Measurements from ENCODE around the gene WDR31. TPM values are rescaled to one million over a fixed set of nuclear protein-coding genes. Genes with fewer than 3 reads are reported as not detected.
A peak's percentile ranks its signal among the peaks of the same experiment; 100 is the strongest.

WDR31 gene
- total and polyA plus RNA-seq, 2 of the 4 experiments (the other 2 are of a cell fraction), result 0.29 to 0.36 TPM

GRCh38 chr9:113350107-113350661 lies 10.1 kb upstream of the WDR31 start:
- dilution Hi-C loops (cut with HindIII; ENCODE audit: low sequenced_read_pairs, unreplicated experiment), result no loop called here
- no peak overlapping the region for H3K4me2 ChIP-seq (ENCODE audit: low read depth, low read length)

More at GRCh38 chr9:113350107-113350661, 10.1 kb upstream of the WDR31 start:
- POLR2A ChIA-PET (ENCODE audit: unreplicated experiment), result no interaction called here
- H3K14ac ChIP-seq (replicated peaks; ENCODE audit: low read depth, low read length), result no peak overlapping the region
- no peak overlapping the region for H2AK5ac ChIP-seq (ENCODE audit: low read depth, low read length)
- no peak overlapping the region for H3K4ac ChIP-seq (ENCODE audit: low read depth, low read length)
- H3K9ac ChIP-seq (ENCODE audit: low read depth, low read length), result no peak overlapping the region
- H4K5ac ChIP-seq (ENCODE audit: low read depth, low read length), result no peak overlapping the region
- no peaks in the 10 kb centered on the region for H3K4me1 ChIP-seq (ENCODE audit: control insufficient read depth, insufficient read depth, low read length)
- no peak overlapping the region for H2BK5ac ChIP-seq (ENCODE audit: low read depth, low read length, poor library complexity, severe bottlenecking)
- H2AFZ ChIP-seq (replicated peaks; ENCODE audit: low read length, poor library complexity), result no peak overlapping the region
- no peaks in the 10 kb centered on the region for H4K20me1 ChIP-seq (ENCODE audit: insufficient read depth, low read length)
- H2BK120ac ChIP-seq (ENCODE audit: low read depth, low read length), result no peak overlapping the region
- intact Hi-C loops (cut with micrococcal nuclease) (no loop called here), in situ Hi-C loops (cut with MboI; ENCODE audit: low sequenced_read_pairs) (no loop called here)
- no peak for DNase-seq
- TF ChIP-seq MAFK (IDR thresholded peaks at IDR 0.05; ENCODE audit: low read depth, low read length) (no peak), RCOR1 (IDR thresholded peaks at IDR 0.05; ENCODE audit: insufficient replicate concordance, low read length) (no peak), RFX5 (IDR thresholded peaks at IDR 0.05; ENCODE audit: low read depth, low read length) (no peak), FOS (IDR thresholded peaks at IDR 0.05; ENCODE audit: low read depth, low read length) (no peak)
- no CpG with 5 or more reads among the region's 14 CpGs for WGBS, 2 experiments (ENCODE audit: extremely low coverage in 2 of 2, insufficient read length in 1 of 2)
- no peaks in the 10 kb centered on the region for H3K9me3 ChIP-seq (ENCODE audit: control insufficient read depth, insufficient read depth, low read length)
- H2BK15ac ChIP-seq (ENCODE audit: low read depth, low read length), result no peak overlapping the region
- H3K23ac ChIP-seq (ENCODE audit: low read depth, low read length), result peak overlapping the region; percentile 8; the same call in 1 of the 2 replicates
- CTCF ChIA-PET, result no interaction called here
- H3K18ac ChIP-seq (ENCODE audit: low read depth, low read length), result no peak overlapping the region
- no peak overlapping the region for H3K27ac ChIP-seq (ENCODE audit: insufficient read depth, low read length)
- no peaks in the 10 kb centered on the region for H3K36me3 ChIP-seq (ENCODE audit: control insufficient read depth, insufficient read depth, low read length)
- H3K9me1 ChIP-seq (ENCODE audit: insufficient read depth, low read length), result no peaks in the 10 kb centered on the region
- no peaks in the 10 kb centered on the region for H3K79me1 ChIP-seq (ENCODE audit: low read depth in 1 of 2, low read length in 2 of 2)
- H4K8ac ChIP-seq (ENCODE audit: low read depth in 2 of 2, low read length in 2 of 2), result no peak overlapping the region
- no peak for ATAC-seq (ENCODE audit: low read depth)
- no peak overlapping the region for H3K56ac ChIP-seq (ENCODE audit: extremely low read depth, insufficient read depth, low read length)
- H4K91ac ChIP-seq (ENCODE audit: insufficient read depth, low read depth, low read length), result no peak overlapping the region
- H3K27me3 ChIP-seq (ENCODE audit: control insufficient read depth, insufficient read depth, low read length), result peaks cover 72% of the 10 kb centered on the region
- H3K4me3 ChIP-seq (ENCODE audit: insufficient read depth, low read depth, low read length), result no peak overlapping the region
- H2AK9ac ChIP-seq (replicated peaks; ENCODE audit: low read depth, low read length, poor library complexity), result no peak overlapping the region
- BruUV-seq (replicated peaks), result no TSS peak
- no peak overlapping the region for H2BK20ac ChIP-seq (ENCODE audit: low read depth, low read length)

Measured in IMR-90 (cell line).